HepG2 (cell line): Measurements from ENCODE around the gene MMGT1. TPM values are rescaled to one million over a fixed set of nuclear protein-coding genes. Genes with fewer than 3 reads are reported as not detected.

Source experiments
- ATAC-seq: fragments of 200-7000 bp; cut with Tn5 transposase; 3 replicates; pipeline ENCODE4 v1.9.1; 2020; ENCODE audit warnings: mild to moderate bottlenecking, moderate library complexity
- BruUV-seq: library from RNA; stranded (reverse); fragments of 400-500 nt; replicated peaks from 2 replicates; lab custom pipeline; 2021; lab: Mats Ljungman, UMichigan
- CTCF ChIA-PET: fragments of 300-600 bp; formaldehyde crosslinking; extraction: SDS; loops from one replicate; lab custom pipeline; 2021; ENCODE audit warnings: low total read pairs, inconsistent platforms, low intra/inter-chr PET ratio; lab: Yijun Ruan, JAX
- POLR2A ChIA-PET: fragments of 350-600 bp; sonication (Branson Sonifier 250); formaldehyde crosslinking; loops from one replicate; lab custom pipeline; 2020; ENCODE audit warnings: antibody characterized with exemption, inconsistent platforms; lab: Yijun Ruan, JAX
- DNase-seq: peaks from one replicate; pipeline ENCODE4 v3.0.0-alpha.2; 2015; ENCODE audit warnings: low spot score
- FAIRE-seq: peaks from 3 replicates; lab custom pipeline; 2011; peaks lifted over from hg19 to GRCh38; lab: Jason Lieb, UNC
- H2AFZ ChIP-seq: one replicate; pipeline ENCODE4 v1.6.1; 2011; ENCODE audit warnings: low read length, inconsistent platforms
- H3K27ac ChIP-seq: fragments of 300-600 bp; 3 replicates; pipeline ENCODE4 v1.8.0; 2011; ENCODE audit warnings: mixed run types, mild to moderate bottlenecking, mixed read lengths, low read length, inconsistent platforms; ENCODE audit not compliant: insufficient read depth; ENCODE audit errors: extremely low read length
- H3K27me3 ChIP-seq, 2 experiments: fragments of 200-600 bp in 1 of 2; 2 replicates in 1 of 2; 3 replicates in 1 of 2; pipeline versions ENCODE4 v1.6.0 to v1.8.0; 2011; ENCODE audit warnings: low read length in 2 of 2, mild to moderate bottlenecking in 2 of 2, moderate library complexity in 2 of 2, inconsistent platforms in 1 of 2; ENCODE audit not compliant: insufficient read depth in 2 of 2, control insufficient read depth in 1 of 2
- H3K36me3 ChIP-seq, 2 experiments: fragments of 200-600 bp in 1 of 2; replicated peaks in 1 of 2; 2 replicates in 1 of 2; 3 replicates in 1 of 2; pipeline versions ENCODE4 v1.5.1 to v1.8.0; 2011; ENCODE audit warnings: low read length in 2 of 2, inconsistent platforms in 1 of 2; ENCODE audit not compliant: insufficient read depth in 2 of 2, control insufficient read depth in 1 of 2
- H3K4me1 ChIP-seq: 2 replicates; pipeline ENCODE4 v1.5.1; 2012; ENCODE audit warnings: low read length, inconsistent platforms; ENCODE audit not compliant: insufficient read depth
- H3K4me2 ChIP-seq: 2 replicates; pipeline ENCODE4 v1.6.0; 2011; ENCODE audit warnings: low read depth, low read length, inconsistent platforms
- H3K4me3 ChIP-seq, 3 experiments: fragments of 200-600 bp in 1 of 3; sonication (generic), shearing (Covaris generic) in 1 of 3; replicated peaks in 1 of 3; 2 replicates each; pipeline ENCODE4 v1.5.1; 2011 to 2016; ENCODE audit warnings: low read length in 3 of 3, inconsistent platforms in 2 of 3, low read depth in 2 of 3, mild to moderate bottlenecking in 2 of 3, control low read depth in 1 of 3, mixed read lengths in 1 of 3; ENCODE audit not compliant: insufficient read depth in 1 of 3
- H3K79me2 ChIP-seq: one replicate; pipeline ENCODE4 v1.6.1; 2011; ENCODE audit warnings: low read length, inconsistent platforms; ENCODE audit not compliant: insufficient read depth
- H3K9ac ChIP-seq: 2 replicates; pipeline ENCODE4 v1.6.0; 2011; ENCODE audit warnings: mild to moderate bottlenecking, low read depth, low read length, inconsistent platforms; ENCODE audit not compliant: insufficient read depth
- H3K9me3 ChIP-seq: 2 replicates; pipeline ENCODE4 v1.5.1; 2012; ENCODE audit warnings: mild to moderate bottlenecking, low read length
- H4K20me1 ChIP-seq: 2 replicates; pipeline ENCODE4 v1.6.0; 2011; ENCODE audit warnings: inconsistent platforms, mild to moderate bottlenecking, low read length, moderate library complexity; ENCODE audit not compliant: insufficient read depth
- CBX2 ChIP-seq, 2 experiments: fragments of 200-600 bp in 1 of 2; sonication (generic); formaldehyde crosslinking in 1 of 2; IDR thresholded peaks; 2 replicates each; pipeline versions ENCODE4 v1.7.0 to v1.8.1; 2018 to 2022; ENCODE audit warnings: low read depth in 2 of 2, low read length in 1 of 2, mild to moderate bottlenecking in 1 of 2, missing genetic modification reagents in 1 of 2
- HHEX ChIP-seq: IDR thresholded peaks from 2 replicates; pipeline ENCODE4 v1.6.1; 2016; ENCODE audit warnings: control low read depth
- YY1 ChIP-seq: IDR thresholded peaks from 2 replicates; pipeline ENCODE4 v1.6.1; 2011; ENCODE audit warnings: low read length, low read depth, moderate library complexity, mild to moderate bottlenecking; ENCODE audit not compliant: insufficient read depth, insufficient replicate concordance
- ZBTB21 ChIP-seq: sonication (generic); formaldehyde crosslinking; IDR thresholded peaks from 2 replicates; pipeline ENCODE4 v1.4.0; 2020; ENCODE audit warnings: missing genetic modification reagents
- ZNF260 ChIP-seq: sonication (generic); formaldehyde crosslinking; IDR thresholded peaks from 2 replicates; pipeline ENCODE4 v1.4.0; 2020; ENCODE audit warnings: missing genetic modification reagents, low read depth, mild to moderate bottlenecking, borderline replicate concordance
- ZNF335 ChIP-seq: sonication (generic); formaldehyde crosslinking; IDR thresholded peaks from 2 replicates; pipeline ENCODE4 v1.4.0; 2020; ENCODE audit warnings: missing genetic modification reagents
- ZNF737 ChIP-seq: sonication (generic); formaldehyde crosslinking; IDR thresholded peaks from 2 replicates; pipeline ENCODE4 v1.5.0; 2020; ENCODE audit warnings: missing genetic modification reagents, mild to moderate bottlenecking, borderline replicate concordance
- ZNF775 ChIP-seq: sonication (generic); formaldehyde crosslinking; IDR thresholded peaks from 2 replicates; pipeline ENCODE4 v1.4.0; 2020; ENCODE audit warnings: missing genetic modification reagents, mild to moderate bottlenecking, moderate library complexity, borderline replicate concordance
- ZNF790 ChIP-seq: sonication (generic); formaldehyde crosslinking; IDR thresholded peaks from 2 replicates; pipeline ENCODE4 v1.8.0; 2022; ENCODE audit warnings: missing genetic modification reagents, mild to moderate bottlenecking, borderline replicate concordance
- WGBS: methylation state at CpG from one replicate; pipeline ENCODE4 v1.1.6; 2017; ENCODE audit warnings: low lambda C conversion rate; 5-methylcytosine and 5-hydroxymethylcytosine counted together
- in situ Hi-C: cut with HindIII; loops from 2 replicates; pipeline ENCODE4 v1.10.0; 2017; ENCODE audit warnings: low pct_unique_long_range_greater_than_20kb; ENCODE audit not compliant: extremely low pct_ligation_motif_present
- intact Hi-C: fragments of 100-400 bp; cut with micrococcal nuclease; formaldehyde crosslinking; loops from one replicate; pipeline ENCODE4 v1.10.0; 2022; ENCODE audit not compliant: unreplicated experiment
- polyA plus RNA-seq, 8 experiments: library from polyadenylated mRNA; depleted of rRNA in 3 of 8; stranded (reverse) in 7 of 8; unstranded in 1 of 8; fragments of >200 nt; fragmentation: Illumina TruSeq in 4 of 8; extraction: Trizol in 4 of 8; gene quantifications; 2 replicates each; pipeline versions ENCODE4 v1.2.1 to v1.2.3, GENCODE V29; 2011 to 2016; ENCODE audit warnings: low read depth in 4 of 8, missing spikeins in 1 of 8, mixed read lengths in 1 of 8; ENCODE audit not compliant: insufficient read depth in 1 of 8
- total RNA-seq, 5 experiments: library from RNA; depleted of rRNA; stranded (reverse); fragments of >200 nt; fragmentation: Illumina TruSeq; extraction: Trizol; gene quantifications; 2 replicates each; pipeline ENCODE4 v1.2.3, GENCODE V29; 2016; ENCODE audit warnings: low read depth in 1 of 5
- TF ChIP-seq, protein P1 (sequence below): sonication (generic); formaldehyde crosslinking; IDR thresholded peaks from 2 replicates; pipeline ENCODE4 v1.8.1; 2023; ENCODE audit warnings: missing genetic modification reagents, inconsistent platforms, borderline replicate concordance

MMGT1 gene
- total and polyA plus RNA-seq, 2 of the 13 experiments (the other 11 are each of a cell fraction or from before 2014, with no cell fraction given), result 7.5 to 8.8 TPM

DNA sequence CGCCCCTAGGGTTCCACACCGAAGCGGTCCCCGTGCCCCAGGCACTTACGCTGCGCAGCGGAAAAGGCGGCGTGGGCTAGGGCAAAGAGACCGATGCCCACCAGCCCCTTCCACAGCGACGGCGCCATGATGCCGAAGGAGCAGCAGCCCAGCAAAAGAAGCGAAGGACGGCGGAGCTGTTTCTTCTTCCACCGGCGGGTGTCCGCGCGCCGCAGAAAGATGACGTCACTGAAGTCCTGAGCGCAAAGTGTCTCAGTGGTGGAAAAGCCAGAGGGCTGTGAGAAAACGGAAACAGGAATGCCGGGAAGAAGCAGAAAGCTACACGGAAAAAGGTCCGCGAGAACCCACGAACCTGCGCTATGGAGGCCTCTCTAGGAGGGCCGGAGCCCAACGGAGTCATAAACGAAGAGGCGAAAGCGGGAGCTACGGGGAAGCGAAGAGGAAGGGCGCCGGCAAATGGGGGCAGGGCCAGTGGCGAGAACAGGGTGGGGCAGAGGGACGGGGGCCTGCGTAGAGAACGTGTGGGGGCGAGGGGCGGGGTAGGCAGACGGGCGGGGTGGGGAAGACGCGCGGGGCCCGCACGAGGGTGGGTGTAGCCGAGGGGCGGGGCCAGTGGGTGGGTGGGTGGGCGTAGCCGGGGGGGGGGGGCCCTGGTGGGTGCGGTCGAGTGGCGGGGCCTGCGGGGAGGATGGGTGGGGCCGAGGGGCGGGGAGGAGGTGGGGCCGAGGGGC, at the start of gene MMGT1 (continued):
- TF ChIP-seq, protein P1, sequence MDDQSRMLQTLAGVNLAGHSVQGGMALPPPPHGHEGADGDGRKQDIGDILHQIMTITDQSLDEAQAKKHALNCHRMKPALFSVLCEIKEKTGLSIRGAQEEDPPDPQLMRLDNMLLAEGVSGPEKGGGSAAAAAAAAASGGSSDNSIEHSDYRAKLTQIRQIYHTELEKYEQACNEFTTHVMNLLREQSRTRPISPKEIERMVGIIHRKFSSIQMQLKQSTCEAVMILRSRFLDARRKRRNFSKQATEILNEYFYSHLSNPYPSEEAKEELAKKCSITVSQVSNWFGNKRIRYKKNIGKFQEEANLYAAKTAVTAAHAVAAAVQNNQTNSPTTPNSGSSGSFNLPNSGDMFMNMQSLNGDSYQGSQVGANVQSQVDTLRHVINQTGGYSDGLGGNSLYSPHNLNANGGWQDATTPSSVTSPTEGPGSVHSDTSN (CRISPR knock-in tag), result no peak
- no peak for TF ChIP-seq ZNF775 (CRISPR knock-in tag)

DNA sequence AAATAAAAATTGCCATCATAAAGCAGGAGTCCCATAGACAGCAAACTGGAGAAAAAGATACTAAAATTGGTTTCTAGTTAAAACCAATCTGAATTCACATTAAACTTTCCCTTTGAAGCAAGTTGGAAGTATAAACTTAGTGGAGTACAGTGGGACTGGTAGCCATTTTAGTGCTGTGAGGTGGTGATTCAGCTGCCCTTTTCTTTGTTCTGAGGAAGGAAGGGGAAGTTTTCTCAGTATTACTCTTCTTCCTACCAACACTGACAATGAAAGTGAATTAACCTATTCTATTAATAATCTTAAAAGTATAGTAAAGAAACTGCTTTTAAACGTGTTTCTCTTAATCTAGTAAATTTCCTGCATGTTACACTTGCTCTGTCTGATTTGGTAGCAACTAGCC, 48.1 kb upstream of the MMGT1 start:
- WGBS, result 88% methylated on average over 1 of the region's 1 CpG
- in situ Hi-C loops, result no loop called here
- POLR2A ChIA-PET, result no interaction called here
- intact Hi-C loops, result no loop called here
- CTCF ChIA-PET, result no interaction called here
- no peak overlapping the region for H3K9ac ChIP-seq
- H3K9me3 ChIP-seq, result no peaks in the 10 kb centered on the region
- no peak overlapping the region for H3K27ac ChIP-seq
- H3K4me3 ChIP-seq, result no peak overlapping the region
- no peak for ATAC-seq
- BruUV-seq, result no TSS peak
- no peaks in the 10 kb centered on the region for H4K20me1 ChIP-seq
- DNase-seq, result no peak
- H2AFZ ChIP-seq, result no peak overlapping the region
- no peak overlapping the region for H3K4me2 ChIP-seq
- FAIRE-seq, result no peak
- no peaks in the 10 kb centered on the region for H3K36me3 ChIP-seq
- TF ChIP-seq CBX2 (IDR thresholded peaks at IDR 0.05; ENCODE audit: low read depth, low read length) (no peak), CBX2 (CRISPR knock-in tag; IDR thresholded peaks at IDR 0.05; ENCODE audit: low read depth) (no peak)
- H3K4me1 ChIP-seq, result no peaks in the 10 kb centered on the region
- no peaks in the 10 kb centered on the region for H3K79me2 ChIP-seq
- H3K27me3 ChIP-seq, result no peaks in the 10 kb centered on the region

DNA sequence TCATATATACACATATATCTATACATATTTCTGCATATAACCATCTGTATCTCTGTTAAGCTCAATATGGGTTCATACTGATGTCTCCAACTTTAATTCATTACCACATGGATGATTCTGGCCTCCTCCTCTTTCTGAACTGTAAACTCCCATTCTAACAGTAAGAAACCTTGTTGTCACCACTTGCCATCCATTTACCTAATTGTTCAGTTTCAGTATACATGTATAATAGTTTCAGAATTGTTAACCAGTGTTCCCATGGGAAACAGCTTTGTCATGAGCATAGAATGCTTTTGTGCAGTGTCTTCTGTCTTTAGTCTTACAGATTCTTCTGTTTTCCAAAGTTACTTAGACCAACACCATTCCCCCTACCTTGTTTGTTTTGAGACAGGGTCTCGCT, 47.4 kb upstream of the MMGT1 start:
- CTCF ChIA-PET, result no interaction called here
- no peak for TF ChIP-seq ZBTB21 (CRISPR knock-in tag)
- no peak for TF ChIP-seq ZNF335 (CRISPR knock-in tag)
- no peak for TF ChIP-seq ZNF737 (CRISPR knock-in tag)
- no peak for TF ChIP-seq ZNF260 (CRISPR knock-in tag)
- no peak for TF ChIP-seq HHEX (CRISPR knock-in tag)
- no peak for TF ChIP-seq YY1
- no peak for TF ChIP-seq ZNF790 (CRISPR knock-in tag)

More for the DNA sequence above, 47.4 kb upstream of the MMGT1 start:
- Histone ChIP-seq H3K4me1 (no peaks in the 10 kb centered on the region), H3K36me3 (no peaks in the 10 kb centered on the region), H3K27me3 (no peaks in the 10 kb centered on the region), H3K4me3 (no peak overlapping the region), H3K9me3 (no peaks in the 10 kb centered on the region), H2AFZ (no peak overlapping the region), H4K20me1 (no peaks in the 10 kb centered on the region), H3K79me2 (no peaks in the 10 kb centered on the region), H3K9ac (no peak overlapping the region), H3K4me2 (no peak overlapping the region), H3K27ac (no peak overlapping the region)
- 100% methylated on average over 1 of the region's 1 CpG for WGBS
- ATAC-seq (no peak), FAIRE-seq (no peak), DNase-seq (no peak)
- in situ Hi-C loops, result no loop called here
- POLR2A ChIA-PET, result no interaction called here
- BruUV-seq, result no TSS peak
- intact Hi-C loops, result no loop called here
